Keratinocyte (primary cell): ENCODE measurements around the gene TMC1.

ENCODE experiments used
- CTCF ChIP-seq, 3 experiments: IDR thresholded peaks in 1 of 3; conservative IDR thresholded peaks in 1 of 3; optimal IDR thresholded peaks in 1 of 3; 2 replicates in 2 of 3; 3 replicates in 1 of 3; pipeline versions ENCODE3 to v1.5.1; 2011; ENCODE audit warnings: low read length in 3 of 3, mild to moderate bottlenecking in 3 of 3, moderate library complexity in 2 of 3, control low read depth in 1 of 3, inconsistent platforms in 1 of 3; ENCODE audit not compliant: insufficient read depth in 2 of 3; ENCODE audit errors: extremely low read depth in 1 of 3
- EZH2 ChIP-seq: IDR thresholded peaks from one replicate; pipeline ENCODE4 v1.6.1; 2012; ENCODE audit warnings: inconsistent platforms, mild to moderate bottlenecking, low read length, moderate library complexity

GRCh38 chr9:72579190-72579589, 57.8 kb downstream of the TMC1 start:
- TF ChIP-seq CTCF (optimal IDR thresholded peaks at IDR 0.05 in 1 of 3, IDR thresholded peaks at IDR 0.05 in 1 of 3, conservative IDR thresholded peaks at IDR 0.05 in 1 of 3; ENCODE audit: extremely low read depth in 1 of 3, insufficient read depth in 2 of 3, low read length in 3 of 3) (no peak), EZH2 (no peak)
